DMS79 (cell line): Measurements from ENCODE around the gene PIGB.
"Not testable (repeated sequence)": the region's sequence is repeated elsewhere in the genome, so short reads cannot be mapped to it uniquely, and the experiment has no call there.

Experiments used
- DNase-seq: peaks from one replicate; lab custom pipeline; 2025; lab: John Stamatoyannopoulos, UW

Gene PIGB

DNA sequence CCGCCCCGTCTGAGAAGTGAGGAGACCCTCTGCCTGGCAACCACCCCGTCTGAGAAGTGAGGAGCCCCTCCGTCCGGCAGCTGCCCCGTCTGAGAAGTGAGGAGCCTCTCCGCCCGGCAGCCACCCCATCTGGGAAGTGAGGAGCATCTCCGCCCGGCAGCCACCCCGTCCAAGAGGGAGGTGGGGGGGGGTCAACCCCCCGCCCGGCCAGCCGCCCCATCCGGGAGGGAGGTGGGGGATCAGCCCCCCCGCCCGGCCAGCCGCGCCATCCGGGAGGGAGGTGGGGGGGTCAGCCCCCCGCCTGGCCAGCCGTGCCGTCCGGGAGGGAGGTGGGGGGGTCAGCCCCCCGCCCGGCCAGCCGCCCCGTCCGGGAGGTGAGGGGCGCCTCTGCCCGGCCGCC is 16.2 kb upstream of the PIGB start:
- not testable (repeated sequence) for DNase-seq

DNA sequence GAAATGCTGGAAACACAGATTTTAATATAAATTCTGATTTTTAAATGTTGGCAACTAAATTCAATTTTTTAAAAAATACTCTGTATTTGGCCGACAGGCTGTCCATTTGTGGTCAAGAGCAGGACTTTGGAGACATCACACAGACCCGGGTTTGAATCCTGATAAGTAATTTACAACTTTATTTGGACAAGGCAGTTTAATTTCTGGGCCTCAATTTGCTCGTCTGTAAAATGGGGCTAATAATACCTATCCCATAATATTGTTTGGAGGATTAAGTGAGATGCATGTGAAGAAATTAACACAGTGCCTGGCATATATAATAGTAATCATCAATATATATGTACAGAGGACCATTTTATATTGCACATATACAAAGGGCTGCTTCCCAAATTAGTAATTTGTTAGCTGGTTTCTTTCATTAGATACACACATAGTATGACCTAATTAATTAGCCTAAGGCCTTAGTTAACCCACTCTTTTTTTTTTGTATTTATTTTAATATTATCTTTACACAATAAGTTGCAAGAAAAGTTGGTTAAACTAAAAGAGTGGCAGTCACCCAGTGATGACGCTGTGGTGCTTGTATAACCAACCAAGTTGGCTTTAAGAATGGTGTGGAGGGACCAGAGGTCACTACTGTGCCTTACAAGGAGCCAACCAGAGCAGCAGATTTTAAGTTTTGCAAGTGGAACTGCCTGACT is 665 bp downstream of the PIGB start:
- no peak for DNase-seq

DNA sequence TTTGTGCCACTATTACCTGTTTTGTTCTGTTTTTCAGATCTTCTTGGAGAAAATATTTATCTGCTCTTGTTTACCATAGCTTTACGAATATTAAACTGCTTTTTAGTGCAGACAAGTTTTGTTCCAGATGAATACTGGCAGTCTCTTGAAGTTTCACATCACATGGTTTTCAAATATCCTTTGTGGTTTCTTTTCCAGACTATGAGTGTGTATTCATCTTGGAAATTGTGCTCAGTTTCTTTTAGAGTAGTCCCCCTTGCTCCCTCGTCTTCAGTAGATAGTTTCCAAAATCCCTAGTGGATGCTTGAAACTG is 1.2 kb downstream of the PIGB start:
- DNase-seq: no peak

DNA sequence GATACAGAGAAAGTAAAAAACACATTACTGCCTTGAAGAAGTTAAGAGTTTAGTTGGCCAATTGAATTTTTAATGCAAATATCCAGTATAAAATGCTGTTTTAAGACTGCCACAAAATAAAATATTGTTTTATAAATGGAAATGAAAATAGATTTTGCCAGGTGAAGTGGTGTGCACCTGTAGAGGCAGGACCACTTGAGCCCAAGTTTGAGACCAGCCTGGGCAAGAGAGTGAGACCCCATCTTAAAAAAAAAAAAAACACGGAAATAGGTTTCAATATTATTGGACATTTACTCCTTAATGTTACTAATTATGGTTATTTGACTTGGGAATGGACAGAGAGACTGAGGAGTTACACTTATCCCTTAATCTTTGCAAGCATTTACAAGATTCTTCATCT is 1.9 kb downstream of the PIGB start:
- no peak for DNase-seq

DNA sequence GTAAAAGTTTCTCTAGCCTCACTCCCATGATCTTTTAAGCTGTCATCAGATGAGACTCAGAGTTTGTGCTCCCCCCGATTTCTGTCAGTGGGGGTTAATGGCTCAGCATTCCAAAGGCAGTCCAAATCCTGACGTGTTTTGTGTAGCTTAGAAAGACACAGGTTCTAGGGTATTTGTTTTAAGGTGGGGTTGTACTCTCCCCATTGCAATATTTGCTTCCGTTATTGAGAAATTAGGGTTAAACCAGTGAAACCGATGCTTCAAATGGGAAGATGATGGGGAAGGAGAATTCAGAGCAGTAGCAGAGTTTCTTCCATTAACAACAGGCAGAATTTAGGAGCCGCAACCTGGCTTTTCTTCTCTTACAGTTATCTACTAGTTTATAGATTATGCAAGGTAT is 3.4 kb downstream of the PIGB start:
- no peak for DNase-seq

DNA sequence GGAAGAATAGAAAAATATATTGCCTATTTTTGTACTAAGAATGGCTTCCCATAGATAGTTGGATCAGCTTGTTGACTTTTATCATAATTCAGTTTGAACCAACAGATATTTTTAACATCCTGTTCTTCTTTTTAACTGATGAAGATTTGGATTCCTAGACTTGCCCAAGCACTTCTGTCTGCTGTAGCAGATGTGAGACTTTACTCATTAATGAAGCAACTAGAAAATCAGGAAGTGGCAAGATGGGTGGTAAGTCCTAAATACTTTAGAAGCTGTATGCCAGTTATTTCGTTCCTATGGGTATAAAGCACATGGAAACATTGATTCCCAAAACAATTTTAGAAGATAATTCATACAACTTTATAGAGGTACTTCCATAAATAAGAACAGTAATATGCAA is 8.4 kb downstream of the PIGB start:
- no peak for DNase-seq

DNA sequence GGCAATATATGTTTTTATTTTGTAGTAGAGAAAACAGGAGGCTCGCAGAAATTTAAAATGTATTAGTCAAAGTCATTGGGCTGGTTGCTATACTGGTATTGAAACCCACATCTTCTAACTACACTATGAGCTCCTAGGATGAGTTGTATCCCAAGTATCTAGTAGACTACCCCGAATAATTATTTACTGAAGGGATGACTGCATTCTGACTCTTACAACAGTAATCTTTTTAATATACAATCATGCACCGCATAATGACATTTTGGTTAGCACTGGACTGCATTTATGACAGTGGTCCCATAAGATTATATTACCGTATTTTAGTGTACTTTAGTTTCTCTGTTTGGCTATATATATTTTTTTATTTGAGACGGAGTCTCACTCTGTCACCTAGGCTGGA is 15.3 kb downstream of the PIGB start:
- DNase-seq: no peak

DNA sequence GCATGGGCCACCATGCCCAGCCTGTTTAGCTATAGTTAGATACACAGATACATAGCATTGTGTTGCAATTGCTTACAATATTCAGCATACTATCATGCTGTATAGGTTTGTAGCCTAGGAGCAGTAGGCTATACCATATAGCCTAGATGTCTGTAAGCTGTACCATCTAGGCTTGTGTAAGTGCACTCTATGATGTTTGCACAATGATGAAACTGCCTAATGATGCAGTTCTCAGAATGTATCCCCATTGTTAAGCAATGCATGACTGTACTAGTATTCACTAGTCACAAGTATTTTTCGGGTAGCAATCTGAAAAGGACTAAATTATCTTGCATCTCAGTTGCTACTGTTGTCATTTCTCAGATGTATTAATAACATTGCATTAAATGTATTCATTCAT is 16.0 kb downstream of the PIGB start:
- no peak for DNase-seq

DNA sequence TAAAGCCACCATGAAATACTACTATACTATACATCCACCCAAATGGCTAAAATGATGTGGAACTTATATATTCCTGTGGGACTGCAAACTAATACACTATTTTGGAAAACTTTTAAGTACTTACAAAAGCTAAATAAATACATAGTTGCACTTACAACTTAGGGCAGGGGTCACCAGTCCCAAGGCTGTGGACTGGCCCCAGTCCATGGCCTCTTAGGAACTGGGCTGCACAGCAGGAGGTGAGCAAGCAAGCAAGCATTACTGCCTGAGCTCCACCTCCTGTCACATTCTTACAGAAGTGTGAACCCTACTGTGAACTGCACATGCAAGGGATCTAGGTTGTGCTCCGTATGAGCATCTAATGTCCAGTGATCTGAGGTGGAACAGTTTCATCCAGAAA is 18.1 kb downstream of the PIGB start:
- DNase-seq: no peak

DNA sequence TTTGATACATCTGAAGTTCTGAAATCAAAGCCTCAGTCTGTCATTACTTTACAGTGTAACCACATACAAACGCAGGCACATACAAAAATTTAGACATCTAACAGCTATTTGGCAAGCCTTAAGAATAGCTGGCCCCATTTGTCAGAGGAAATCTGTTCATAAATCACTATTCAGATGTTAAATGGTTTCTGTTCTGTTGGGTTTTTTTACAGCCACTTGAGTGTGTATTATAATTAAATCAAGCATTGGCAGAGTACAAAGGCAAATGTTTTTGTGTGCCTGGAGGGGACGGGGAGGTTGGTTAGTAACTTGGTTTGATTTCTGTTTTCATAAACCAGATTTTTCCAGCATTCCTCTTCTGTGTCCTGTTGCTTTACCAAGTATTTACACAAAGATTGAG is 24.1 kb downstream of the PIGB start:
- peak; percentile 31 for DNase-seq

DNA sequence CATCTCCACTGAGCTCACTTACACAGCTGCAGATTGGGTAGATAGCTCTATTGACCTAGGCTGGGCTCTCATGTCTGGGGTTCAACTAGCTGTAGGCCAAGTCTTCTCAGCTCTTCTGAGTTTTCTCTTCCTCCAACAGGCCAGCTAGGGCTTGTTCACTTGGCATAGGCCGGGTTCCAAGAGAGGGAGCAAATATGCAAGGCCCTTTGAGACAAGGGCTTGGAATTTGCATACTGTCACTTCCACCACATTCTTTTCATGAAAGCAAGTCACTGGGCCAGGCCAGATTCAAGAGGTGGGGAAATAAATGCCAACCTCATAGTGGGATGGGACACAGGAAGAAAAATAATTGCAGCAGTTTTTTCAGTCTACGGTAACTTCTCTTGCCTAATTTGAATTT is 25.2 kb downstream of the PIGB start:
- no peak for DNase-seq

DNA sequence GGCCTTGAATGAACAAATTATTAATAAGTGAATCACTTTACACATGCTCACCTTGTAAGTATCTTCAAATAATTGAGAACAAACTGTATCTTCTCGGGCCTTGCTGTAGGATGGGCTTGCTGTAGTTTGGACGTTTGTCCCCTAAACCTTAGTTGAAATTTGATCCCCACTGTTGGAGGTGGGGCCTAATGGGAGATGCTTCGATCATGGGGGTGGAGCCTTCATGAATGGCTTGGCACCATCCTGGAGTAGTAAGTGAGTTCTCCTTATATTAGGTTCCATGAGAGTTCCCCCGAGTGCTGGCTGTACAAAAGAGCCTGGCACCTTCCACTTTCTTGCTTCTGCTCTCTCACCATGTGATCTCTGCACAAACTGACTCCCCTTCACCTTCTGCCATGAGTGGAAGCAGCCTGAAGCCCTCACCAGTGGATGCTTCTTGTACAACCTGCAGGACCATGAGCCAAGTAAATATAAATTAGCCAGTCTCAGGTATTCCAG is 29.3 kb downstream of the PIGB start:
- DNase-seq: no peak

DNA sequence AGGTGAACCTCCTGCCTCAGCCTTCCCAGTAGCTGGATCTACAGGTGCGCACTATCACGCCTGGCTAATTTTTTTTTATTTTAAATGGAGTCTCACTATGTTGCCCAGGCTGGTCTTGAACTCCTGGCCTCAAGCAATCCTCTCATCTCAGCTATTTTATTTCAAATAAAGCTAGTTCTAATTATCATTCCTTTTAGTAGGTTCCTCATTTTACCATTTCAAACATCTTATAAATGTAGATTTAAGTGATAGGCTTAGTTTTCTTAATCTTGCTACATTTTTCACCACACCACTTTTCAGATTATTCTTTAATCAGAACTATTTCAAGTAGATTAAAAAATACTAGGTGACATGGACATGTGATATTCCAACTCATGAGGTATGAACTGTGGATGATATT is 30.3 kb downstream of the PIGB start:
- DNase-seq: no peak

DNA sequence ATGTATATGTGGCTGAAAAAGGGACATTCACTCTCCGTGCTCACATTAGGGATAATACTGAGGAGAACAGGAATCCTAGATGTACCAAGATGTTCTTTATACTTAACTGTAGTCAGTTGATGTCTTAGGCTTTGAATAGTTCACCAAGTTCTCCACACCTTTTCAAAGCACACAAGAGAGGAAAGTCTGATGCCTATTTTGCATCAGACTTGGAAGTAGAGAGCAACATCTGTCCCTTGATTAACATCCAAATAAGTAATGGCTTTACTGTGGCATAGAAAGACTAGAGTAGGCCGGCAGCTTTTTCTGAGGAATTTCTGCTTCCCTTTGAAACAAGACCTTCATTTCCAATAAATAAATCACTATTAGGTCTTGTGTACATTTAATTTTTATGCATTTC is 34.0 kb downstream of the PIGB start:
- no peak for DNase-seq

DNA sequence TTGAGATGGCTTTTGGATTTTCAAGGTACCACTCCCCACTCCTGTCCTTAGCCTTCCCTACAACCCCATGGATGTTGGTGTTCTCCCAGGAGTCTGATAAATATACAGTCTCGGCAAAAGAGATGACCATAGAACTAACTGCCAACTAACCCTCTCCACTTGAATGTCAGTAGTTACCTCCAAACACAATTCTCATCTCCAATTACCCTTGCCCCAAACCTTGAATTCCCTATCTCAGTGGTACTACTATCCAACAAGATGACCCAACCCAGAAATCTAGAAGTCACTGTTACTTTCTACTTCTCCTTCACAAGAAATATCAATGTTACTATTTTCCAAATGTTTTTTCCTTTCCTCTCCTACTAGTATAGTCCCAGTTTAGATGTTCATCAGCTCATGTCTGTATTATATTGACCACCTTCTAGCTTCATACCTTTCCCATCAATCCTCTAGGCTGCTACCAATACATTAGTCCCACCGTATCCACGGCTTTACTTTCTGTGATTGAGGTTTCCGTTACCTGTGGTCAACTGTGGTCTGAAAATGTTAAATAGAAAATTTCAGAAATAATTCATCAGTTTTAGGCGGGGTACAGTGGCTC is 38.1 kb downstream of the PIGB start:
- no peak for DNase-seq

DNA sequence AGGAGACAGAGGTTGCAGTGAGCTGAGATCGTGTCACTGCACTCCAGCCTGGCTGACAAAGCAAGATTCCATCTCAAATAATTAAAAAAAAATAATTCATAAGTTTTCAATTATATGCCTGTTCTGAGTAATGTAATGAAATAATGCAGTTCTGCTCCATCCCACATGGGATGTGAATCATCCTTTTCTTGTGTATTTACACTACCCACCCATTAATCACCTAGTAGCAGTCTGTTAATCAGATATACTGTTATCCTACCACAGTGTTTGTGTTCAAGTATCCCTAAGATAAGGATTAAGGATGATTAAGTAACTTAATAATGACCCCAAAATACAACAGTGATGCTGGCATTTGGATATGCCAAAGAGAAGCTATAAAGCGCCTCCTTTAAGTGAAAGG is 38.8 kb downstream of the PIGB start:
- no peak for DNase-seq

DNA sequence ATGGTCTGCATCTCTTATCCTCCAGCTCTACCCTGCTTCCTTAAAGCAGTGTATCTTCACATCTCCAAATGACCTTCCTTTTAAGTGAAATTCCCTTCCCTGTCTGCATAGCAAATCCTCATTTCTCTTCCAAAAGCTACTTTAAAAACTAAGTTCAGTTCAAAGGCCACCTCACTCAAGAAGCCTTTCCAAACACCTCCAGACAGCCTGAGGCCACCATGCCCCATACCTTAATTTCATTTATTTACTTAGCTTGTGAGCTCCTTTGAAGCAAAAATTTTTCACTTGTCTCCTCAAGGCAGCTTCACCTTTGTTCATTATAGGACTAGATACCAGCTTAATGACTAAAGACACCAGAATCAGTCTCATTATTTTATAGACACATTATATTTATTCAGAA is 39.4 kb downstream of the PIGB start:
- no peak for DNase-seq

DNA sequence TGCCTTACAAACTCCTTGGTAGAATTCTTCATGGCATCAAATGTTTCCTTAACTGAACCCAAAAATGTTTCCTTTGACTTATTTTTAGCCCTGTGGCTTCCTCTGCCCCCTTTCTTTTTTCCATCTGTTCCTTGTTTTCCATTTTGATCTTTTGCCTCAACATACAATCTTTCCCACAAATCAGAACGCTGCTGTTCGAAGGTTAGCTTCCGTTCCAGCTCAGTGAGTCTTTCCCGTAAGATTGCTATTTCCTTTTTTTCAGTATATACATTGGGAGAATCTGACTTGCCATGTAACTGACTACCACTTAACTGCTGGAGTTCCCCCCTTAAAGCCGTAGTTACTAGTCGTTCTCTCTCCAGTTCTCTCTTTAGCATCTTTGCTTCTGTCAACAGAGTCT is 41.2 kb downstream of the PIGB start:
- DNase-seq: no peak

DNA sequence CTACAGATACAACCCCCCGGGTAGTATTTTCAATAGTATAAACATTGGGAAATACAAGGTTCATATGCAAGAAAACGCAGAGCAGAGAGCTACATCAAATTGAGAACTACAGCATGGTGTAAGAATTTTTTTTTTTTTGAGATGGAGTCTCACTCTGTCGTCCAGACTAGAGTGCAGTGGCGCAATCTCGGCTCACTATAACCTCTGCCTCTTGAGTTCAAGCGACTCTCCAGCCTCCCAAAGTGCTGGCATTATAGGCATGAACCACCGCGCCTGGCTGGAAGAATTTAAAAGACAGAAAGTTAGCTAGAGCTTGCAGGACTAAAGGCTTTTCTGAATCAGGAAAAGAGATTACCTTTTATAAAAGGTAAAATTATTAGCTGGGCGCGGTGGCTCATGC is 42.0 kb downstream of the PIGB start:
- no peak for DNase-seq

DNA sequence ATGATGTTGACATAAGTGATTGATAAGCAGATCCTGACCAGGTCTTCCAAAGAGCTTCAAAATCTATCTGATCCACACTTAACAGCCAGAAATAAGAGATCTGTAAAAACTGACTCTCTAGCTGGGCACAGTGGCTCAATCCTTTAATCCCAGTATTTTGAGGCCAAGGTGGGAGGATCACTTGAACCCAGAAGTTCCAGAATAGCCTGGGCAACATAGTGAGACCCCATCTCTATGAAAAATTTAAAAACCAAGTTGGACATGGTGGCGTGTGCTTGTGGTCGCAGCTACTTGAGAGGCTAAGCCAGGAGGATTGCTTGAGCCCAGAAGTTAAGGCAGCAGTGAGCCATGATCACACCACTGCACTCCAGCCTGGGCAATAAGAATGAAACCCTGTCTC is 43.6 kb downstream of the PIGB start:
- no peak for DNase-seq

DNA sequence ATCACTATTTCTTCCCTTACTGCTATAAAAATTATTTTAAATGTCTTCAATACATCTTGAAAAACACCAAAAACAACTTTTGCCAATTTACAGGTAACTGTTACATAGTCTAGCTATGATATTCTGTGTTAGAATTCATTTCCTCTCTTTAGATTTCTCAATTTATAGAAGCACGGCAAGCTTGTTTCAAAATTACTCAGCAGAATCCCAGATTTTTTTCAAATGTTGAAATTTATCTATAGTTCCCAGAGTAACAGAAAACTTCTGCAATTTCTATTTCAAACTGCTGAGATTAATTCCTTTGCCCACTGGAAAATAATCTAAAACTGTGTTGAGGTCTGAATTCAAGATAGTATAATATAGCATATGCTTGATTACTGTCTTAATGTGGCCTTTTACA is 48.0 kb downstream of the PIGB start:
- DNase-seq: no peak

DNA sequence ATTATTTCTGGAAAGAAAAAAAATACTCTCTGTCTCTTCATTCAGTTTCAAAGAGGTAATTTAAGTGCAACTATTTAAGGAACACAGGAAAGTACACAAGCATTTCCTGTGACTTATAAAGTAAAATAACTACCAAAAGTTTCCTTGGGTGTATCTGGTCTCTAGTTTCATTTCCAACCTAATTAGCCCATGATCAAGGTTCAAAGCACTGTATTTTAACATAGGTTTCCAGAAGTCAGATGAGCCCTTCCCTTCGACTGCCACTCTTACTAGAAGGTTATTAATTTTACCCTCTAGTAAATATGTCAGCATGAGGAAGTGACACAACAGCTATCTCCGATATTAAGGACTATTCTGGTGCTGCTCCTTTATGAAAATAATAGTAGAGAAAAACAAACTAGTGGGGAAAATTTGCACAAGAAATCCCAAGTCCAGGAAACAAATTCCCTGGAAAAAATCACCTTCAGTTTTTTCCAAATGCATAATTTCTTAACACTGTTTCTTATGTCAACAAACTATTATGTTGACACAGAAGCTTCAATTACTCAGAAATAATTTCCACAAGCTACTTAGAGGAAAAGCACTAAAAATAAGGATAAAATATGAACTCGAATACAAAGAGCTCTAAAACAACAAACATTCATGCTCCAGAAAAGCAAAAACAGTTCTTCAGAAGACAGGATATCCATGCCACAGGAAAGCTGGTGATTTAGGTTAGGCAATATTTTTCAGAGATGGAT is 53.8 kb downstream of the PIGB start:
- DNase-seq: no peak

DNA sequence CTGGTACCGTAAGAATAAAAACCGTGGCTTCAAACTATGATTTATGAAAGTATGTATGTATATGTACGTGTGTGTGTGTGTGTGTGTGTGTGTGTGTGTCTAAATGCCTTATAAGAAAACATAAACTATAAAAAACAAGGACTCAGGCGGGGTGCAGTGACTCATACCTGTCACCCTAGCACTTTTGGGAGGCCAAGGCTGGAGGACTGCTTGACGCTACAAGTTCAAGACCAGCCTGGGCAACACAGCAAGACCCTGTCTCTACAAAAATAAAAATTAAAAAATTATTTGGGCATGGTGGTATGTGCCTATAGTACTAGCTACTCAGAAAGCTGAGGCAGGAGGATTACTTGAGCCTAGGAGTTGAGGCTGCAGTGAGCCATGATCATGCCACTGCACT is 60.1 kb downstream of the PIGB start:
- DNase-seq: no peak

DNA sequence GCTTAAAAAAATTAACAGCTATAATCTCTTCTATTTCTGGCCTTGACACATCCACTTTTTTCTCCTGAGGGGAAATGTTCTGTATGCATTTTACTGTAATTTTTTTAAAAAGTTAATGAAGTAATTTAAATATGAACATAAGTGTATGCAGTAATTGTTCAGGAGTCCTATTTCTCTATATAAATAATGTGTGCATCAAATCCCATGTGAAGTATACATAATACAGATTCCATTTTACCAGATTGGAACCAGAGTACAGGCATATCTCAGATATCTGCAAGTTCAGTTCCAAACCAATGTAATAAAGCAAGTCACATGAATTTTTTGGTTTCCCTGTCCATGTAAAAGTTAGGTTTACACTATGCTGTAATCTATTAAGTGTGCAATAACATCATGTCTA is 62.6 kb downstream of the PIGB start:
- no peak for DNase-seq
